ENCODE data around the gene CHST1. TPM values are rescaled to one million over a fixed set of nuclear protein-coding genes. Genes with fewer than 3 reads are reported as not detected.

The CHST1 gene
- total RNA-seq, 1 donor from 2014 or later, result 4.9 TPM

GRCh38 chr11:45618897-45619296, 46.5 kb downstream of the CHST1 start:
- Histone ChIP-seq H3K4me1 (no peaks in the 10 kb centered on the region), H3K9me3 (no peaks in the 10 kb centered on the region), H3K27me3 (peaks cover 7% of the 10 kb centered on the region), H3K27ac (no peak overlapping the region), H3K36me3 (no peaks in the 10 kb centered on the region), H3K4me3 (no peak overlapping the region)
- ATAC-seq (no peak), DNase-seq (no peak)
- no peak for TF ChIP-seq CTCF (IDR thresholded peaks at IDR 0.05)
- intact Hi-C loops (cut with DNase I), result no loop called here

- no peaks in the 10 kb centered on the region for H3K9me3 ChIP-seq
- ATAC-seq (no peak), DNase-seq (no peak)
- TF ChIP-seq CTCF (IDR thresholded peaks at IDR 0.05), result no peak
- no peak overlapping the region for H3K27ac ChIP-seq
- no peak overlapping the region for H3K4me3 ChIP-seq
- intact Hi-C loops (cut with DNase I), result no loop called here
- H3K4me1 ChIP-seq, result no peaks in the 10 kb centered on the region
- H3K27me3 ChIP-seq, result peaks cover 7% of the 10 kb centered on the region
- H3K36me3 ChIP-seq, result no peaks in the 10 kb centered on the region
Measured at GRCh38 chr11:45617871-45618601, 47.4 kb downstream of the CHST1 start.

- no peak overlapping the region for H3K4me3 ChIP-seq
- H3K27ac ChIP-seq, result no peak overlapping the region
- no peaks in the 10 kb centered on the region for H3K36me3 ChIP-seq
- no peaks in the 10 kb centered on the region for H3K27me3 ChIP-seq
- DNase-seq (no peak), ATAC-seq (no peak)
- TF ChIP-seq CTCF (IDR thresholded peaks at IDR 0.05), result no peak
- intact Hi-C loops (cut with DNase I), result no loop called here
- H3K9me3 ChIP-seq, result no peaks in the 10 kb centered on the region
- H3K4me1 ChIP-seq, result no peaks in the 10 kb centered on the region
Measured at GRCh38 chr11:45616802-45617549, 48.4 kb downstream of the CHST1 start.

- TF ChIP-seq CTCF (IDR thresholded peaks at IDR 0.05), result no peak
- Histone ChIP-seq H3K9me3 (no peaks in the 10 kb centered on the region), H3K27me3 (no peaks in the 10 kb centered on the region), H3K4me3 (no peak overlapping the region), H3K36me3 (no peaks in the 10 kb centered on the region), H3K4me1 (no peaks in the 10 kb centered on the region), H3K27ac (no peak overlapping the region)
- DNase-seq (no peak), ATAC-seq (no peak)
- intact Hi-C loops (cut with DNase I), result no loop called here
Measured at GRCh38 chr11:45615182-45615792, 50.1 kb downstream of the CHST1 start.

GRCh38 chr11:45614196-45614828, 51.1 kb downstream of the CHST1 start:
- Histone ChIP-seq H3K4me3 (no peak overlapping the region), H3K9me3 (no peaks in the 10 kb centered on the region), H3K27ac (no peak overlapping the region), H3K4me1 (no peaks in the 10 kb centered on the region), H3K27me3 (no peaks in the 10 kb centered on the region), H3K36me3 (no peaks in the 10 kb centered on the region)
- intact Hi-C loops (cut with DNase I), result no loop called here
- TF ChIP-seq CTCF (IDR thresholded peaks at IDR 0.05), result no peak
- ATAC-seq, result no peak
- DNase-seq, result no peak
